Cardiac fibroblast (primary cell): ENCODE measurements around the gene ACTR8.
"Not testable (repeated sequence)": the region's sequence is repeated elsewhere in the genome, so short reads cannot be mapped to it uniquely, and the experiment has no call there.

Experiments used
- DNase-seq, 2 donors: peaks; one replicate each; pipeline versions ENCODE4 v3.0.0 to v3.0.0-alpha.2; 2010; ENCODE audit warnings: low read depth in 2 of 2
- H3K4me3 ChIP-seq, 2 donors: replicated peaks in 1 of 2; 1 replicate in 1 of 2; 2 replicates in 1 of 2; pipeline ENCODE4 v1.5.1; 2011; ENCODE audit warnings: low read depth in 2 of 2, low read length in 2 of 2, mild to moderate bottlenecking in 2 of 2, moderate library complexity in 1 of 2
- CTCF ChIP-seq: IDR thresholded peaks from one replicate; pipeline ENCODE4 v1.5.1; 2011; ENCODE audit warnings: low read depth, mild to moderate bottlenecking, low read length, inconsistent platforms

Gene ACTR8

DNA sequence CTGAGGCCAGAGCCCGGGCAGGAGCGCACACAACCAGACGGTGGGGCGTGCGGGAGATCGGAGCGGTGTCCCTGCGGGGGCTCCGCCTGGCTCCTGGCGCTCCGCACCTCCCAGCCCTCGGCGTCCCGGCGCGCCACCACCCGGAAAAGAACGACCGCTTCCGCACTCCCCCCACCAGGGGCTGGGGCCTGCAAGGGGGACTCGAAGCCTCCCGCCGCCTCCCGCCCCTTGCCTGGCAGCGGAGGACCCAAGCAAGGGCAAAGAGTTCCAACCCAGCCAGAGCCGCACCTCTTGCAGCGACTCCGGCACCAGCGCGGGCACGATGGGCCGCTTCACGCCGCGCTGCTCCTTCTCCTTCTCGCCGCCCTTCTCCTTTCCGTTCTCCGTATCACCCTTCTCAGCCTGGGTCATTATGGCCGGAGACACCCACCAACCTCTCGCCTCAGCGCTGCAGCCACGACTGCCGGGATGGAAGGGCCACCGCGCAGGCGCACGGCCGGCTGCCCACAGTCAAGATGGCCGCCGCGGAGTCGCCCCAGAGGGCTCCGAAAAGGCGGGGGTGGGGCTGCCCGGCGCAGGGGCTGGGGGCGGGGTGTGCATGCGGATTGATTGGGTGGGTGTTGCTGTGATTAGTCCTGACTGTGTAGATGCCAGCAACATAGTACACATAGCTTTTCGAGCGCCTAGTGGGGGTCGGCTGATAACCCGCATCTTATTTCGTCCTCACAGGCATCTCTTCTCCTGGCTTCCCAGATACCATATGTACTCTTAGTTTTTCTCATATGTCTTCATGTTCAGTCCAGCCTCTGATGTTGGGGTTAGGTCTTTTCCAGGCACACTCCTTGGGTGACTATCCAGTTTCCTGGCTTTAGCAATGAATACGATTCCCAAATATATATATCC lies at the start of gene ACTR8:
Gene ACTR8, minus strand, starts transcription at position 462 of the 903 bp plus-strand sequence. Its CDS starts 51 bp downstream, at position 411.
- peak within 1 kb of the TSS; percentile 83 to 85 for H3K4me3 ChIP-seq
- TF ChIP-seq CTCF, result peak; percentile 26
- DNase-seq, result peak; percentile 85 to 91

DNA sequence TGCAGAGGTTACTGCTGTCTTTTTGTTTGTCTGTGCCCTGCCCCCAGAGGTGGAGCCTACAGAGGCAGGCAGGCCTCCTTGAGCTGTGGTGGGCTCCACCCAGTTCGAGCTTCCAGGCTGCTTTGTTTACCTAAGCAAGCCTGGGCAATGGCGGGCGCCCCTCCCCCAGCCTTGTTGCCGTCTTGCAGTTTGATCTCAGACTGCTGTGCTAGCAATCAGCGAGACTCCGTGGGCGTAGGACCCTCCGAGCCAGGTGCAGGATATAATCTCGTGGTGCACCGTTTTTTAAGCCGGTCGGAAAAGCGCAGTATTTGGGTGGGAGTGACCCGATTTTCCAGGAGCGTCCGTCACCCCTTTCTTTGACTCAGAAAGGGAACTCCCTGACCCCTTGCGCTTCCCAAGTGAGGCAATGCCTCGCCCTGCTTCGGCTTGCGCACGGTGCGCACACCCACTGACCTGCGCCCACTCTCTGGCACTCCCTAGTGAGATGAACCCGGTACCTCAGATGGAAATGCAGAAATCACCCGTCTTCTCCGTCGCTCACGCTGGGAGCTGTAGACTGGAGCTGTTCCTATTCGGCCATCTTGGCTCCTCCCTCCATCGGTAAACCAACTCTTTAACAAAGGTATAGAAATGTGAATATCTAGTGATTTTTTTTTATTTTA lies 45.4 kb upstream of the ACTR8 start:
- H3K4me3 ChIP-seq, DNase-seq: not testable (repeated sequence)

- peak; percentile 34 for TF ChIP-seq CTCF
- H3K4me3 ChIP-seq, result no peak overlapping the region
- DNase-seq, result peak; percentile 18 to 43
Measured at GRCh38 chr3:53921296-53921695, 39.3 kb upstream of the ACTR8 start.

- H3K4me3 ChIP-seq, result no peak overlapping the region
- no peak for DNase-seq
- no peak for TF ChIP-seq CTCF
Measured at GRCh38 chr3:53919741-53920140, 37.8 kb upstream of the ACTR8 start.

DNA sequence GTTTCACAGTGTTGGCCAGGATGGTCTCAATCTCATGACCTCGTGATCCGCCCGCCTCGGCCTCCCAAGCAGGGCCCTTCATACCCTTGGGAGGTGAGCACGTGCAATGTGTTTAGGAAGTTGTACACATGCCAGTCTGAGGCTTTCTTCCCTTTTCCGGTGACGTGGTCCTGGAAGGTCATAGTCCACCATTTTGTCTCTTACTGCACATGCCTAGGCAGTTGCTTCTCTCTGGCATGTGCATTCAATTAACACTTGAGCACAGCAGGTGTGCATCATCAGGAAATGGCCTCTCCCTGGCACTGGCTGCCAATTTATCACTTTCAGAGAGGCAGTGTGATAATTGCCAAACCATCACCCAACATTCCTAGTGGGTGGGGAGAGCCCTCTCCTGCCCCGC lies 31.4 kb upstream of the ACTR8 start:
- H3K4me3 ChIP-seq, result no peak overlapping the region
- DNase-seq, result no peak
- no peak for TF ChIP-seq CTCF

DNA sequence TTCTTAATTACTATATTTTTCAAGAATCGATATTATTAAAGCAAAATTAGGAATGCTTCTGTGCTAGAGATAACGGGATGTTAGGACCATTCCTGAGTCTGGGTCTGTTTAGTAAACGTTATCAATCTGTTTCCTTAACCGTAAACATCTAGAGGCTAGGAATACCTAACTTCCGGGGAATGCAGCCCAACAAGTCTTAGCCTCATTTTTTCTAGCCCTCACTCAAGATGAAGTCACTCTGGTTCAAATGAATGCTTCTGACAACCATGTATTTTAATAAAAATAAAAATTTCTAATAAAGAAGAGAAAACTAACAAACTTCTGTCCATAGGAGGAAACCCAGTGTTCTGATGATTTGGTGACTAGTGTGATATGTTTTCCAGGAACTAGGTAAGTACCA lies 20.8 kb upstream of the ACTR8 start:
- DNase-seq, result no peak
- H3K4me3 ChIP-seq, result no peak overlapping the region
- no peak for TF ChIP-seq CTCF

DNA sequence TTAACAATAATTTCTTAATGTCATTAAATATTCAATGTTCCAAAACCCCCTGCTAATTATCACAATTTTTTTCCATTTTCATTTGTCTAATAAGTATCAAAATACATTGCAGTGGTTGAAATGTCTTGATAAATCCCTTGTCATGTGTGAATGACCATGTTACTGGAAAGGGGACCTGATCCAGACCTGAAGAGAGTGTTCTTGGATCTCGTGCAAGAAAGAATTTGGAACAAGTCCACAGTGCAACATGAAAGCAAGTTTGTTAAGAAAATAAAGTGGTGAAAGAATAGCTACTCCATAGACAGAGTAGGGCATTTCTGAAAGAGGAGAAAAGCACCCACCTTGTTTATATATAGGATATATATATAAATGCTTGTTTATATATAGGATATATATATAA lies 20.1 kb upstream of the ACTR8 start:
- no peak for DNase-seq
- no peak for TF ChIP-seq CTCF
- H3K4me3 ChIP-seq, result no peak overlapping the region
